ENCODE results near the gene PTPRN2.

The PTPRN2 gene

DNA sequence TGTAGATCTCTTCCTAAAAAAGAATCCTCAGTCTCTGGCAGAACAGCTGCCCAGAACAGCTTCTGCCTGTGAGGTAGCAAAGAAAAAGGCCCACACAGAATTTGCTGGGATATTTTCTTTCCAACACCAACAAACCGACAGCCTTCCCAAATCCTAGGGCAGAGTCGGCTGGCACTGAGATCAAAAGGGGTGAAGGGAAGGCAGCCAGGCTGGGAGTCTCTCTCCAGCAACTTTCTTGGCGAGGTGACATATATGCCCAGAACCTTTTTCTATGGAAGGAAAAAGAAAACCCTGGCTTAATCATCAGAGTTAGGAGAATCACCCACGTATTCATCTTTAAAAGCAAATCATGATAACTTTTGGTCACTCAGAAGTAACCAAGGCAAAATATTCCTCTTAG is 971.2 kb downstream of the PTPRN2 start:
- no peak for DNase-seq

DNA sequence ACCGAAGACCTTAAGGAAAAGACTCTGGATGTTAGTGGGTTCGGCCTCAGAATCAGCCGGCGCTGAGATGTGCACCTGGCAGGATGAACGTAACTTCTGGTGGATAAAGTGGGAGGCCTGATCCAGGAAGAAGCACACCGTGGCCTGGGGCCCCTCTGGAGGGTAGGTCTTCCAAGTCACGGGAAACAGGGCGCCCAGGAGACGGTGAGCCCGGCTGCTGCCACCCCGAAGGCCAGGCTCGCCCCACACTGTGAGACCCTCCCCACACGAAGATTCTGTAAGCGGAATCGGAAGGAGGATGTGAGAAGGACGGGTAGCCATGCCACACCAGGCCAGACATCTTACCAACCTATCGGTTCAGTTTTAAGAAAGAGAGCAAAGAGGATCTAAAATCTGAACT is 971.8 kb downstream of the PTPRN2 start:
- no peak for DNase-seq

DNA sequence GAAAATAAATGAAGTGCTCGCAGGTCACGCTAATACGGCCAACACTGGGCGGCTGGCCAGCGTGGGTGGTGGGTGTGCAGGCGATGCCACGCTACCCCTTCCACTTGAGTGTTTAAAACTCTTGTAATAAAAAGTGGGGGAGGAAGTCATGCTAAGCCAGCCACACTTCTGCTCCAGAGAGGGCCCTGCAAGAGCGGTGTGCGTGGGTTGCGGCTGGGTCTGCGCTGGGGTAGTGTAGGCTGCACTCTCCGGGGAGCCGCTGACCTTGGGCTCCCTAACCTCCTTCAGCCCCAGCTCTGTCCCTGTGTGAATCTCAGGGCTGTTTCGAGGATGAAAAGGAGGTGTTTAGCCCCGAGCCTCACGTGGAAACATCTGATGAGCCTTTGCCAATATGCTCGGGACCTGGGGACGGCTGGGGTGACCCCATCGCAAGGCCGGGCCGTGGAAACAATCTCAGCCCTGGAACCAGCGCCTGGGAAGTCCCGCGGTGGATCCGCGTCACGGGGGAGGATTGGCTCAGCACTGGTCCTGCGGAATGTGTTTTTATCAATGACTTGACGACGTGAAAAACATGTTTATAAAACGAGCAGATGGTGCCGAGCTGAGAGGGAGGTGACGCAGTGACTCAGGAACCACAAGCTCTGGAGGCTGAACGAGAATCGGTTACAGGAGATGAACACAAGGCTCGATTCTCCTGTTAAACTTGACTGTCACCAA is 972.4 kb downstream of the PTPRN2 start:
- no peak for DNase-seq

DNA sequence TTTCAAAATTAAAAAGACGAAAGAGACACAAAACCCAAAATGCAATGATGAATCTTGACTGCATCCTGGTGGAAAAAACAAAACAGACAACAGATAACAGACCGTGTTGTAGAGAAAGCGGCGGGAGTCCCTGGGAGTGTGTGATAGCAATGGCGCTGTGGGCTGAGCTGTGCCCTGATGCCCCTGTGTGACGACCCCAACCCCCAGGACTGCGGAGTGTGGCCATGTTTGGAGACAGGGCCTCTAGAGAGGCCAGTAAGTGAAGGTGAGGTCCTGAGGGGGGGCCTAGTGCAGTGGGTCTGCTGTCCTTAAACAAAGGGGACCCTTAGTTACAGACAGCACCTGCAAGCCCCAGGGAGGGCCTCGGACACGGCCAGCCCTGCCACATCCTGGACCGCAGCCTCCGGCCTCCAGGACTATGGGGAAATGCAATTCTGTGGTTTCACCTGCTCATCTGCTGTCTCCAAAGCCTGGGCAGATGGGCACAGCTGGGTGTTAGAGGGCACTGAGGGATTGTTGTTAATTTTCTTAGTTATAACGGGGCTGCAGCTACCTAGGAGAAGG is 973.1 kb downstream of the PTPRN2 start:
- DNase-seq = no peak

DNA sequence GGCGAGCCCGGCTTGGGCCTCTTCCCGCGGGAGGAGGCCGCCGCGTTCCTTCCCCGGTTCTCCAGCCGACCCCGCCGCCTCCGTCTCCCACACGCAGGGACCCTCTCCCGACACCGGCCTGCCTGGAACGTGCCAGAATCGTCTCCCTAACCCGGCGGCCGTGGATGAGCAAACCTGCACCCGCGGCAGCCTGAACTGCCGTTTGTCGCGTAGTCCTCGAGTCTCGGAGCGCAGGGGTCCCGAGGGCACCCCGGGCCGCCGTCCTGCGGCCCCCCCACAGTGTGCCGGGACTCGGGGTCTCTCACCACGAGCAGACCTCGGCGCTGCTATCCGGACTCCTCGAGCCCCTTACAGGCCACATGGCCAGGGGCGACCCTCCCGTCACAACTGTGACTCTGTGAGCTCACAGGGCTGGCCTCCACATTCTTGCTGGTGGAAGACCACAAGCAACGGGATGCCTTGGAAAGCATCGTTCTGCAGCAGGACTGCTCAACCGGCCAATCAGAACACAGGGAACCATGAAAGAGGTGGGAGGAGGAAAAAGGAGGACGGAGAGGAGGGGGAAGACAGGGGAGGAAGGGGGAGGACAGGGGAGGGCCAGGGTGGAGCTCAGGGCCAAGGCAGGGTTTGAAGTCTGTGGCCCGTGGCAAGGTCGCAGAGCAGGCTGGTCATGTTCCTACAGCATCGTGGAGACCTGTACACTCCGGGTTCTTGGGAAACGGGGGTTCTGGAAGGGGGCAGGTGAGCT is 973.9 kb downstream of the PTPRN2 start:
- DNase-seq = no peak

DNA sequence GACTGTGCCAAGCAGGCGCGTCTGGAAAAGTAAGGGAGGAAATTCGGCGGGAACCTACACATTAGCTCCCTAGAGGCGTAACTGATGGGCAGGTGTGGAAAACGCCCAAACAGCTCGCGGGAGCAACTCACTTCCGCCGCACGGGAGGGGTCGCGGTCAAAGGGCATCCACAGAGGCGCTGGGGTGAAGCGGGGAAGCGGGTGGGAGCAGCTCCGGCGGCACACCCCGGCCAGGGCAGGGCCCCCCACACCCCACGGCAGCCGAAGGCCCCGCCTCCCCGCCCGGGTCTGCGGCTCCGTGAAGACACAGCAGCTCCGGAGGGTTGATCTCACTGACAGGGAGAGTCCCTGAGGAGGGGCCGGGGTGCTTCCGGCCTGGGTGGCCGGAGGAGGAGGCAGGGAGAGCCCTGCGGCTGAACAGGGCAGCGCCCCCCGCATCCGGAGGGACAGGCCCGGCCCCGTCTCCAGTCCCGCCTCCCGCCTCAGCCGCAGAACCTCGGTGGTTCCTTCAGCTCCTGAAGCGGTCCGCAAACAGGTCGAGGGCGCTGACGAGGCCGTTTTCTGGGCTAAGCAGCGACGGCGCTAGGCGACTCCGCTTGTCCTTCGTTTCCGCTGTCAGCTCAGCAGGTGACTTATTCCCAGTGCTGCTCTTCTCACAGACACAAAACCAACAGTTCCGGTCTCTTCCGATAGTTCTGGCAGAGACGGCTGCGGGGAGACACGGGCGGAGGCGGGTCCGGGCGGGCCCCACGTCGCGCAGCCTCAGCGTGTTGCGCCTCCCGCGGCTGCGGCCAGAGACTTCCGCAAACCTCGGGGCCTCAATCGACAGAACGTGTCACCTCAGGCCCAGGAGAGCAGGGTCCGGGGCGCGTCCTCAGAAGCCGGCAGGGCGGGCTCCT is 974.7 kb downstream of the PTPRN2 start:
- DNase-seq = peak; percentile 55

DNA sequence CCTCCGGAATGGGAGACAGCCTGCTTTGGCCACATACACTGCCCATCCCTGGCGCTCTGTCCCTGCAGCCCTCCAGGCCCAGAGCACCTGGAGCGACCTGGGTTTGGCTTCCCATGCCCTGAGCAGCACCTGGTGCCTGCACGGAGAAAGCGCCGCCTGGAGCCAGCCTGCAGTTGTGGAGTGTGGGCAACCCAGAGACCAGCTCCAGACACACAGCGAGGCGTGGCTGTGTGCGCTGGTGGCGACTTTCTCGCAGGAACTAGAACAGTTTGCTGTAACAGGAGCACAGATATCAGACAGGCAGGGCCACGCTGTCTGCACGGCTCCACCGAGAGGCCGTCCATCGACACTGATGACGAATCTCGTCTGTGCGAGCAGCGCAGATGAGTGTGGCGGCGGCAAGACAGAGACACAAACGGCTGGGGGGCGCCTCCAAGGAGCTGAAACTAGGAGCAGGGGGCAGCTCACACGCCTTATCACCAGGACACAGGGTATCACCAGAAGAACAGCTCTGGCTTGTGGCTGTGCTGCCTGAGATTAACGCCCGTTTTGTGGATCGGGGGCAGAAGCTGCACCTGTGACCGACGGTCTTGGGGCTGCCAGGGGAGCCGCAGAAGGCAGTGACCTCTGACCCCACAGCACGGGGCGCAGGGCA is 975.5 kb downstream of the PTPRN2 start:
- DNase-seq = no peak

DNA sequence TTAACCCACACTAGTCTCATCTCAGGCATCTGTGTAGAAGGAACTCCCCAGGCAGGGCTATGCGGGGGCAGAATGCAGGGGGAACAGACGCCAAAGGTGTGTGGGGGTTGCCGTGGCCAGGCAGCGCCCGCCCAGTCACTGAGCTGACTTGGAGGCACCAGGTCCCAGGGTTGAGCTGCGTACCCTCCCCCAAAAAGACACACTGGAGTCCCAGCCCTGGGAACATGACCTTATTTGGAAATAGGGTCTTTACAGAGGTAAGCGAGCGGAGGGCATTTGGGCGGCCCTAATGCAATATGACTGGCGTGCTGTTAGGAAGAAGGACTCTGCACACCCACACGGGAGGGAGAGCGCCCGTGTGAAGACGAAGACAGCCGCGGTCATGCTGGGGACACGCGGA is 976.3 kb downstream of the PTPRN2 start:
- no peak for DNase-seq

DNA sequence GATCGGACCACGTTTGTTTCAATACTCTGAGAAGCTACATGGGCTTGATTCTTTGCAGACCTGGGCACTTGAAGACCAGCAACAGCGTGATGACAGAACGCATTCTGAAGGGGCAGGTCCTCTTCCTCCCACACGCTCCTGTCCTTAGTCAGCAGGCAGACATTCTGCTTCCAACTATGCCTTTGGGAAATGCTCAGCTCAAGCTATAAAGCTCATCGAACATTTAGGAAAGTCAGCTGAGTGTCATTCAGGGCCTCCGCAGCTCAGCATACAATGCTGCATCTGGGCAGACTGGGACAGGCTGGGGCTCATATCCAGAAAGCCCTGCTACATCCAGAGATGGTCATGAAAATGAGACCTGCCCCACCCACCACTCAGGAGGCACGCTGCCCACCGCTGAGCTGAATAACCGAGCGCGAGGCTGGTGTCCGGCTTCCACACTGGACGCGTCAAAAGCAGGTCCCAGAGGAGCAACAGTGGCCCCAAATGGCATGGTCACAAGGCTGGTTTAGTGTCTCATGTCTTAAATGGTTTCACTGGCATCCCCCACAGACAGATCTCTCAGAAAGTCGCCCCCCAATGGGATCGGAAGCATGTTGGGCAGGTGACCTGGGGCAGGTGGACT is 976.8 kb downstream of the PTPRN2 start:
- DNase-seq = no peak

DNA sequence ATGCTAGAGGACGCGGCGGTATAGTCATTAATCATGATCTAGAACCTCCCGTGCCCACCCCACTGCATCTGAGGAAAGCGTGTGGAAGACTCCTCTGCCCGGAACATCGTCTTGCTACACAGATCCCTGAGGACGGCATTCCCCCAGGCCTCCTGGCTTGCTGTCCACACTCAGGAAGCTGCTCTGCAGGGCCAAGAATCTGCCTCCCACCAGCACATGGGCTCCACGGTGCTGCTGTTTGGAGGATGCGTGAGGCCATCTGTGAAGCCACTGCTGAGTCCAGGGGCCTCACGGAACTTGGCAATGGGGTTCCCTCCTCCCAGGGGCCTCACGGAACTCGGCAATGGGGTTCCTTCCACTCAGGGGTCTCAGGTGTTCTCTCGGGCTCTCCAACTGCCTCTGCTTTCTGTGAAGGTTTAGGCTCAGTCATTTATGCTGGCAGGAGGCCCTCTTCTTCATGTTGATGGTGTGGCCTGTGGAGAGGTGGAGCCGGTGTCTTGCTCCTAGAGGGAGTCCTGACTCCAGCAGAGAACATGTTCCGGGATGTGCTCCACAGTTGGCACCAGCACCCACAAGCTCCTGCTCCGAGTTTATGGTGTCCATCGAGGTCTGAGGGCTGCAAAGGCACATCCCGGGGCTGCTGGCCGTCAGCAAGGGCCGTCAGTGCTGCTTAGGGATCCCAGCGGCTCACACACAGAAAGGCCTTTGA is 977.5 kb downstream of the PTPRN2 start:
- DNase-seq = no peak

DNA sequence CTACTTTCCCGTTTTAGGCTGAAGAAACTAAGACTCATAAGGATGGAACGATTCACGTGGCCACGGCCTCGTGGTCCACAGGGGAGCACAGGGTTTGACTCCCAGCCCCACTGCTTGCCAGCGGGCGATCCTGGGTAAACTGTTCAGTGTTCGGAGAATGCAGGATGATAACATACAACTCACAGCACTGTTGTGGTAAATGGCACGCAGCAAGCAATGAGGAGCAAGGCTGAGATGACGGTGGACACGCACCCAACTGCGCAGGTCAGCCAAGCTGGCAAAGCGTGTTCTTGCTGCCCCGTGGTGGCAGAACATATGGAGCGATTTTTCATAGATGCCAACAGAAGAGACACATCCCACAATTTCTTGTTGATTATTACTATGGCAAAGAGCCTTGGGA is 978.1 kb downstream of the PTPRN2 start:
- no peak for DNase-seq

DNA sequence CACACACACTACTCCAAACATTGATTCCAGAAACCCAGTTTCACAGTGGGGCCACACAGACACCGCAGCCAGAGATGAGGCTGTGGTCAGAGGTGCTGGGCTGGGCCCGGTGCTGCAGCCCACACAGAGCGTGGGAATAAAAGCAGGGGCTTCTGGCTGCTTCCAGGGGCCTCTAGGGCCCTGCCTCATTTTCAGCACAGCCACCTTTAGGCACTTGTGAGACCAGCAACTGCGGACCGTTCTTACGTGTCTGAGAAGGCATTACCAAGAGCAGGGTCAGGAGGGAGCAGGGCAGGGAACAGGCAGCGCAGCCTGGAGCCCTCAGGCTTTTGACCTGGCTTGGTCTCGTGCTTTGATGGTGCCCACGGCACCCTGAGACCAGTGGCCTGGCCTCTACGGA is 980.4 kb downstream of the PTPRN2 start:
- no peak for DNase-seq

DNA sequence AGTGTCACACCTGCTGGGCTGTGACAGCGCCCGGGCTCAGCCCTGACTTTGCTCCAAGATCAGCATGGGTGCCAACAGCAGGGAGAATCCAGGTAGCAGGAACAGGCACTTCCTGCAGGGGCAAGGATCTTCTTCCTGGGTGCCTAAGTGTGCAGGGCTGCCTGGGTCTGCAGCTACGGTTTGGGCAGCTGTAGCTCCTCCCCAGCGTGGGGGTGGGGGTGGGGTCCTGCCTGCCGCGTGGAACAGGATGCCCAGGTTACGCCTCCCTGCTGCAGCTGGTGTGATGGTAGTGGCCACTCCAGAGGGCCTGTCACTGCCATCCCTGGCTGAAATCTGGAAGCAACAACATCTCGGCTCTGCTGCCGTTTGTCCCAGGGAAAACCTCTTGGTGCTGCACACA is 981.5 kb downstream of the PTPRN2 start:
- DNase-seq = no peak

DNA sequence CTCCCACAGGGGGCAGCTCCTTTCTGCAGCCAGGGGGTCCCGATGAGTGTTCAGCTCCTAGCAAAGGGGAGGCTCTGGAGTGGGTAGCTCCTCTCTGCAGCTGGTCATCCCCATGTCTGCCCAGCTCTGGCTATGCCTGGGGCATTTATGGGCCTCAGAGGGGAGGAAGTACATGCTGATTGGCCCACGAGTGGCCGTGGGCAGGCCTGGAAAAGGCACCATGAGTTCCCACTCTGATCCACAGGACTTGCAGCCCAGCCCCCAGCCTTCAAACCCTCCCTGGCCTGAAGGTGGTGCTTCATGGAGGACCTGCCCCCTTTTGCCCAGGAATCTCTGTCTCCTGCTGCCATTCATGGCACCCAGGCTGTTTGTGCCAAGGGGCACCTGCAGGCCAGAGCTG is 982.0 kb downstream of the PTPRN2 start:
- DNase-seq = no peak

DNA sequence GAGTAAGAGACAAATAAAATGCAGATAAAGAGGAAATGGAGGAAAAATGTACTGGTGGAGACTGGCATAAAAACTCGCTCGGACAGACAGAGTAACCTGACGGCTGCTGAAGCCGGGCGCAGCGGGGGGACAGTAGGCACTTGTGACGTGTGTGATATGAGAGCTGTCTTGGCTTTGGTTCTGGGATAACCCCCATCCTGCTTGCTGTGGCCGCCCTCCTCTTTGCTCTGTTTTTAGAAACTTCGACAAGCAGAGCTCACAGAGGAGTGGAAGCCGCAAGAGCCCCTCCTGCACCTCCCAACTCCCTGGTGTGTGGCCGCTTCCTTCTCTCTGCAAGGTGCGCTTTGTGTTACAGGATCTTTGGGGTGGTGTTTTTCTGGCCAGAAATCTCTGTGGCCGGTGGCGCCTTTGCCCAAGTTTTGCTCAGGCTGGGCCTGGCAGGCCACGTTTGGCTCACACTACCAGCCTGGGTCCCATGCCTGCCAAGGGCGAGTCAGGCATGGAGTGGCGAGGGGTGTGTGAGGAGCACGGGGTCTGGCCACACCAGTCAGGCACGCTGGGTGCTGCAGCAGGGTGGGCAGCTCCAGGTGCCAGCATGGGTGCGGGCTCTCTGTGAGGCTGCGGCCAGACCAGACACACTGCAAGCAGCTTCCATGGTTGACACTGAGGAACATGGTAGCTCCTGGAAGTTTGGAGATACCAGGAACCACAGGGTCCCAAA is 982.8 kb downstream of the PTPRN2 start:
- DNase-seq = no peak

DNA sequence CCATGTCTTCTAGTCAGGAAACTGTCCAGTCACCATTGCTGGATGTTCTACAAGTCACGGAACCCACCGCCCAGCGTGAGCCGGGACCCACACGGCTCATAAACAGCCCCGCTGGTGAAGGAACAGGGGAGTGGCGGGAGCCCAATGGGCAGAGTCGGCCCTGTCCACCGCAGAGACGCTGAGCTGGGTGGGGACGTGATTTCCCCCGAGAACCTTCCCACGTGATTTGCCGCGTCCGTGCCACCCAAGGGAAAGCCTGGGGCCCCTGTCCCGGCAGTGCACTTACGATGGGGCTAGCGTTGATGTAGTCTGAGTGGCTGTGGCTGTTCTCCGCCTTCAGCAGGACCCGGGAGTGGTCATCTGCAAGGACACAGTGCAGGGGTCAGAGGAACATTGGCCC is 983.9 kb downstream of the PTPRN2 start:
- no peak for DNase-seq

DNA sequence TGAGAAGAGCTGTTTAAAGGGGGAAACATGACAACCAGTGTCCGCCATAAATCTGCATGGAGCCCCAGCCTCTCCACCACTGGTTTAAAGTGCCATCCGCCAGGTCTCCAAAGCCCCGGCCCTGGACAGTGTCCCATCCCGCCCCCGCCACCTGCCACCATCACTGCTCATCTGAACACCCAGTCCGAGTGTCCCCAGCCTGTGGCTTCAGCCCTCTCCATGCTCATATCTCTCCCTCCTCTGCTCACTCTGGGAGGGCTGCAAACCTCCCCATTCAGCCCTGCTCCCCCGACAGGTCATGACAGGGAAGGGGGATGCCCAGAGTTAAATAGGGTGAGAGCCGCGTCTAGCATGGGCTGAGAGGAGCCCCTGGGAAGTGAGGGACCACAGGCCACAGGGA is 984.6 kb downstream of the PTPRN2 start:
- no peak for DNase-seq

DNA sequence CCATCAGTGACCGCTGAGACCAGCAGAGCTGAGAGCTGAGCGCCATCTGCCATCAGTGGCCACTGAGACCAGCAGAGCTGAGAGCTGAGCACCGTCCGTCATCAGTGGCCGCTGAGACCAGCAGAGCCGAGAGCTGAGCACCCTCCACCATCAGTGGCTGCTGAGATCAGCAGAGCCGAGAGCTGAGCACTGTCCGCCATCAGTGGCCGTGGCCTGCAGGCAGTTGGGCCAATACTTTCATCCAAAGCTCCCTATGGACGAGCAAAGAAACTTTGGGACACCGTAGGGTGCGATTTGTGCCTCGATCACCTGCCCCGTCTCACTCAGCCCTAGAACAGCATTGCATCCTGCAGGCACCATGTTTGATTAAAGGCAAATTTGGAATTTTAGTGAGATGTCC is 985.0 kb downstream of the PTPRN2 start:
- DNase-seq = no peak

DNA sequence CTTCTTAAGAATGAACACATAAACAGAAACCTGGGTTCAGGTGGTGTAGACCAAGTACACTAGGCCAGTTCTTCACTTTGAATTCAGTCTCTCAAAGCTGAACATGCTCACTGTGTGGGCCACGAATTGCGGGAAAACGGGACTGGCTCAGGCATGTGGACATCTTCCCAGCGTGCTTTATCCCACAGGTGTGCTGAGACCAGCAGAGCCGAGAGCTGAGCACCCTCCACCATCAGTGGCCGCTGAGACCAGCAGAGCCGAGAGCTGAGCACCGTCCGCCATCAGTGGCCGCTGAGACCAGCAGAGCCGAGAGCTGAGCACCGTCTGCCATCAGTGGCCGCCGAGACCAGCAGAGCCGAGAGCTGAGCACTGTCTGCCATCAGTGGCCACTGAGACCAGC is 985.5 kb downstream of the PTPRN2 start:
- no peak for DNase-seq

DNA sequence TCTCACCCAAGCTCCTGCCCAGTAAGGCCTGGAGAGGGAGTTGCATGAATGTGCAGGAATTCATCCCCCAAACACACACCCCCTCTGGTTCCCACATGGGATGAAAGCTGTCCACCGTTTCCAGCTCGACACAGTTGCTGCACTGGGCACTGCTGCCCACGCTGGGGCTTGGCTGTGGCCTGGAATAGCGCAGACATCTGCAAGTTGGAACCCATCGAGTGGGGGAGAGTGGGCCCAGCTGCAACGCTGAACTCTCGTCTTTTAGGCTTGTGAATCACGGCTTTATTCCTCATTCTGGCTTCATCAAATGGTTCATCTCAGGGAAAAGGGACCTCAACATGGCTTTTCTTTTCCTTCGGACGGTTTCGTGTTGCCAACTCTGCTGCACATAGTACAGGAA is 986.1 kb downstream of the PTPRN2 start:
- no peak for DNase-seq

DNA sequence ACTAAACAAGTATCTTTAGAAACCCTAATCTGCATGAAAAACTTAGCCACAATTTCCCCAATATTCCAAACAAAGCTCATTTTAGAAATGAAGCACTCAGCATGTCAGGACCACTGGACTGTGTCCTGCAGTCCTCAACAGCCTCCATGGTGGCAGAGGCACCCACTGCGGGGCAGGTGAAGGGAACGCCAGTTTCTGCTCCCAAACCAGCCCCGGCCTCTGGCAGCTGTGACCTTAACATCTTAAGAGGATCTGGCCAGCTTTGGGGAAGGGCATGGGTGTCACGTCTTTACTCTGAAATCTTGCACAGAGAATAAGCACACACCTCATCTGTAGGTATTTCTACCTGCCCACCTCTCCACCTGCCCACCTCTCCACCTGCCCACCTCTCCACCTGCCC is 988.1 kb downstream of the PTPRN2 start:
- DNase-seq = no peak

Data from effector CD4-positive, alpha-beta T cell (primary cell).